Skeletal muscle tissue (tissue), 4 donors: ENCODE measurements around the gene OR2S2. TPM values are rescaled to one million over a fixed set of nuclear protein-coding genes. Genes with fewer than 3 reads are reported as not detected.
"Not testable (repeated sequence)": the region's sequence is repeated elsewhere in the genome, so short reads cannot be mapped to it uniquely, and the experiment has no call there.

ENCODE experiments used
- H3K27ac ChIP-seq: one replicate; pipeline ENCODE4 v1.7.0; 2013; ENCODE audit warnings: mild to moderate bottlenecking, low read depth, low read length, inconsistent platforms
- H3K27me3 ChIP-seq, 3 donors: one replicate each; pipeline ENCODE4 v1.7.0; 2013; ENCODE audit warnings: low read length in 3 of 3; ENCODE audit not compliant: control insufficient read depth in 3 of 3, insufficient read depth in 3 of 3
- H3K36me3 ChIP-seq, 3 donors: one replicate each; pipeline ENCODE4 v1.7.0; 2013; ENCODE audit warnings: low read length in 3 of 3; ENCODE audit not compliant: control insufficient read depth in 3 of 3, insufficient read depth in 3 of 3
- H3K4me1 ChIP-seq, 3 donors: one replicate each; pipeline ENCODE4 v1.7.0; 2013; ENCODE audit warnings: low read length in 3 of 3, mild to moderate bottlenecking in 3 of 3; ENCODE audit not compliant: control insufficient read depth in 3 of 3, insufficient read depth in 3 of 3
- H3K4me3 ChIP-seq, 3 donors: one replicate each; pipeline ENCODE4 v1.7.0; 2013; ENCODE audit warnings: low read length in 3 of 3
- H3K9ac ChIP-seq, 3 donors: one replicate each; pipeline ENCODE4 v1.7.0; 2013; ENCODE audit warnings: low read length in 3 of 3, mild to moderate bottlenecking in 3 of 3, moderate library complexity in 2 of 3, low read depth in 1 of 3
- H3K9me3 ChIP-seq, 3 donors: one replicate each; pipeline ENCODE4 v1.7.0; 2013; ENCODE audit warnings: low read length in 3 of 3; ENCODE audit not compliant: control insufficient read depth in 3 of 3
- total RNA-seq: library from RNA; depleted of rRNA; stranded (reverse); fragments of >200 nt; gene quantifications from one replicate; pipeline ENCODE4 v1.2.3, GENCODE V29; 2014
- donor health status: Osteomylitis.

The OR2S2 gene
- total RNA-seq, 1 donor from 2014 or later, result not detected

DNA sequence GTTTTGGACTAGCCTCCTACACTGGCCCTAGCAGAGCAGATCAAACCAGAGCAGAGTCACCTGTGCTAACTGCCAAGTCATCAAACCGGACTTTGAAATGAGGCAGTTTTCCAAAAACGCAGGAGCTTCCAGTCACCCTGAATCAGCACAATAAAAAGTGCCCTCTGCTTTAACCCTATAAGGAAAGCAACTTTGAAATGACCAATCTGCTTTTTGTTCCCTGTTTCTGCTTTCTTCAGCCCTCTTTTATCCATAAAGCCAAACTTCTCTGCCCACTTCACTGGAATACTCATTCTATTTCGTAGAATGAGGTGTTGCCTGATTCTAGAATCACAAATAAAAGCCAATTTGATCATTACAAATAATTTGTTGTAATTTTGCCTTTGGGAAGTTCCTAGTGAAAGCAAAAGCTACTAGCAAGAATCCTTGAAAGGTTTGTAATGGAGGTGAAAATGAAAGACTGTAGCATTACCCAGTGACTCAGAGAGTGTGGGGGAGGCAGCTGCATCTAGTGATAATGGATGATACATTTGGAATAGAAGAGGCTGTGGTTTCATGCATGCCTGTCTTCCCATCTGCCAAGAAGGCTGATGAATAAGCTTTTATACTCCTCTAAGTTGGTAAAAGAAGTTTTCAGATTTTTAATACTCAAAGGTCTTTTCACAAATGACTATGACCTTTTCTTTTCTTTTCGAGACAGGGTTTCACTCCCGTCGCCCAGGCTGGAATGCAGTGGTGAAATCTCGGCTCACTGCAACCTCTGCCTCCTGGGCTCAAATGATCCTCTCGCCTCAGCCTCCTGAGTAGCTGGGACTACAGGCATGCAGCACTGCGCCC lies 33.8 kb downstream of the OR2S2 start:
- Histone ChIP-seq H3K27me3 (peaks cover 0 to 3% (median 0%) of the 10 kb centered on the region in 3 donors), H3K9ac (peak overlapping the region in 1 of 3 donors; percentile 10), H3K4me1 (peaks cover 6 to 11% (median 9%) of the 10 kb centered on the region in 3 donors), H3K27ac (peak overlapping the region; percentile 64), H3K4me3 (no peak overlapping the region), H3K9me3 (no peaks in the 10 kb centered on the region), H3K36me3 (no peaks in the 10 kb centered on the region)

DNA sequence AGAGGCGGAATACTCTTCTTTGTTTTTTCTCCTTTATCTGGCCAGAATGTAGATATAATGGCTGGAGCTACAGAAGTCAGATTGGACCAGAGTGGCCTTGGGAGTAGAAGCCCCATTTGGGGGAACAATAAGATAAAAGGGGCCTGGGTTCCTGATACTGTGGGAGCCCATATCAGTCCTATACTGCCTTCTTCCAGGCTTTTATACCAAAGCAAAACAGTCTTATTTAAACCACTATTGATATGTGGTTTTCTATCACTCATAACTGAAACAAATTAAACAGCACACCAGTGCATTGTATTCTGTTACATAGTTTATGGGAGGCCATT lies 34.4 kb downstream of the OR2S2 start:
- H3K4me1 ChIP-seq, result peaks cover 6 to 12% (median 10%) of the 10 kb centered on the region in 3 donors
- peaks cover 0 to 3% (median 0%) of the 10 kb centered on the region in 3 donors for H3K27me3 ChIP-seq
- peak overlapping the region; percentile 64 for H3K27ac ChIP-seq
- H3K9ac ChIP-seq, result no peak overlapping the region
- H3K36me3 ChIP-seq, result no peaks in the 10 kb centered on the region
- H3K4me3 ChIP-seq, result no peak overlapping the region
- no peaks in the 10 kb centered on the region for H3K9me3 ChIP-seq

DNA sequence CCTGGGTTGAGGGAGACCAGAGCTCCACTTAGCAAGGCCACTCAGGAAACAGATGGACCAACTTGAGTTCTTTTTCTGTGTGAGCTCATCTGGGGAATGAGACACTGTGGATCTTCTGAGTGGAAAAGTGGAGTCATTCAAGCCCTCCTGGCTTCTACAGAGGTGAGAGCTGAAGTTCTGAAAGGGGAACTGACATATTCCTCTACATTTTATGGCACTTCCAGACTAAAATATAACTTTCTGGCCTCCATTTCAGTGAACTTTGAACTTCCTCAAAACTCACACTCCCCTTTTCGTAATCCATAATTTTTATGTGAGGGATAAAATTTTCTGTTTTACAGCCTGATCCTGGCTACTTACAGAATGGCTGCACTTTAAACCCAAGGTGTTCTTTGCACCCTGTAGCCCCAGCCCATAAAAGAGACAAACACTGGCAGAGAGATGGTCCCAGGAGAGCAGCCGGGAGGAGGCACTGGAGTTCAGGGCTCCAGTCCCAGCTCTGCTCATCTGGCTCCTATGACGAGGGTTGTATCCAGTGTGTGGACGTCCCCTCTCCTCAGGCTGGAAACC lies 37.8 kb downstream of the OR2S2 start:
- Histone ChIP-seq H3K9ac (no peak overlapping the region), H3K27me3 (no peaks in the 10 kb centered on the region), H3K27ac (peak overlapping the region; percentile 32), H3K9me3 (no peaks in the 10 kb centered on the region), H3K4me1 (peaks cover 9 to 25% (median 10%) of the 10 kb centered on the region in 3 donors), H3K4me3 (no peak overlapping the region), H3K36me3 (no peaks in the 10 kb centered on the region)

DNA sequence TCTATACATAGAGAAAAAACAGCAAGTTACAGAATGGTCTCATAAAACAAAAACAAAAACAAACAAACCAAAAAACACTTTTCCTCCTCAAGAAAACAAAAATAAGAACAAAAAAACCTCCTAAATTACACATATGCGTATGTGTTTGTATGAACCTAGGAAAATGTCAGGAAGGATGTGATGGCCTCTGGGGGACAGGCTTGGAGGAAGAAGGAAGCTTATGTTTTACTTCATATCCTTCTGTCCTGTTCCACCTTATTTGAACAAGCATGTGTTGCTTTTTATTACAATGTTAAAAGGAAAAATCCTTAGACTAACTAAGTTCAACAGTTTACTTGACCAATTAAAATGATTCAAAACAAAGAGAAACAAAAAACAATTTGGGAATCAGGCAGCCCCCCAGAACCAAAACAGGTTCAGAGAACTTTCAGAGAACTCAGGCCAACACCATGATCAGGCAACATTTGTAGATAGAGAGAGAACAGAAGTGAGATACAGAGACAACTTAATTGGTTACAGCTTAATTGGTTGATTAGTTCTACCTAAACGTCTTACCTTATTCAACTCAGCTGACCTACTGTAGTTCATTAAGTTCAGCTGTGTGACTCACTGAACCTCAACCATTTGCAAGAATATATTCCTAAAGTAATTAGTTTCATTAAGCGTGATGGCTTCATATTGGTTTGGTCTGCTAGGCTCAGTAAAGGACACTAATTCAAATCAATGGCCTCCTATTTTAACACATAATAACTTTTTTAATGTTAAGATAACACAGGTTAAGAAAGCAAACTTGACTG lies 38.5 kb downstream of the OR2S2 start:
- Histone ChIP-seq H3K4me1 (peaks cover 4 to 22% (median 10%) of the 10 kb centered on the region in 3 donors), H3K9ac (no peak overlapping the region), H3K27me3 (no peaks in the 10 kb centered on the region), H3K9me3 (no peaks in the 10 kb centered on the region), H3K36me3 (no peaks in the 10 kb centered on the region), H3K4me3 (no peak overlapping the region), H3K27ac (peak overlapping the region; percentile 32)

DNA sequence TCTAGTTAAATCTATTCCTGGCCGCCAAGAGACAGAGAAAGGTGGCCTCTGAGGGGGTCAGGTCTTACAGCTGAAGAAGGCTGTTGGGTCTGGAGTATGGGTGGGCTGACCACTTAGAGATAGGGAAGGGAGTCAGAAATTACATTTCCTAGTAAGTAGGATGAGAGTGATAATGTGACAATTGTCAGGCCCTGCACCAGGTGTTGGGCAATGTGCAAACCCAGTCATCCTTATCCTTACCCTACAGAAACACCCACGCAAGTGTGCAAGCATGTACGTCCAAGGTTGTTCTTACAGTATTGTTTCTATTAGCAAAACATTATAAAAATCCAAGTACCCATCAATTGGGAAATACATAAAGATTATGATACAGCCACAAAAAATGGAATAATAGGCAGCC lies 39.2 kb downstream of the OR2S2 start:
- H3K27me3 ChIP-seq, result no peaks in the 10 kb centered on the region
- H3K9ac ChIP-seq, result no peak overlapping the region
- H3K4me1 ChIP-seq, result peaks cover 9 to 20% (median 10%) of the 10 kb centered on the region in 3 donors
- no peaks in the 10 kb centered on the region for H3K36me3 ChIP-seq
- peak overlapping the region; percentile 32 for H3K27ac ChIP-seq
- H3K9me3 ChIP-seq, result no peaks in the 10 kb centered on the region
- H3K4me3 ChIP-seq, result no peak overlapping the region

DNA sequence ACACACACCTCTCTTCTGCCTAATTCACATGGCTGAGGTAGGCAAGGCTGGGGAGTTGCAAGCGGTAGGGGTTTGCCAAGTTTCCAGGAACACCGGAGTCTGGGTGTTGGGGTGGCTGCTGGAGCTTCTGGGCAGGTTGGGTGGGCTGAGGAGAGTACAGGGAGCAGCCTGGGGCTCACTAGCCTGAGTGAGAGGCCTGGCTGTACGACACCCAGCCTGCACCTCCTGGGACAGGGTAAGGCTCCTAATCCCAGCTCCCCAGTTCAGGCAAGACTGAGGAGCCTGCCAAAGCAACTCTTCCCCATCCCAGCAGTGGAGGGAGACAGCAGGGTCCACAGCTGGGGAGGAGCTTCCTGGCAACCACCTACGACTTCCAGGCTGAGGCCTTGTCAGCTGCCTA lies 40.7 kb downstream of the OR2S2 start:
- peak overlapping the region; percentile 49 for H3K27ac ChIP-seq
- peaks cover 0 to 2% (median 0%) of the 10 kb centered on the region in 3 donors for H3K36me3 ChIP-seq
- H3K4me1 ChIP-seq, result peaks cover 7 to 21% (median 15%) of the 10 kb centered on the region in 3 donors
- H3K9ac ChIP-seq, result no peak overlapping the region
- no peak overlapping the region for H3K4me3 ChIP-seq
- H3K9me3 ChIP-seq, result no peaks in the 10 kb centered on the region
- H3K27me3 ChIP-seq, result no peaks in the 10 kb centered on the region

DNA sequence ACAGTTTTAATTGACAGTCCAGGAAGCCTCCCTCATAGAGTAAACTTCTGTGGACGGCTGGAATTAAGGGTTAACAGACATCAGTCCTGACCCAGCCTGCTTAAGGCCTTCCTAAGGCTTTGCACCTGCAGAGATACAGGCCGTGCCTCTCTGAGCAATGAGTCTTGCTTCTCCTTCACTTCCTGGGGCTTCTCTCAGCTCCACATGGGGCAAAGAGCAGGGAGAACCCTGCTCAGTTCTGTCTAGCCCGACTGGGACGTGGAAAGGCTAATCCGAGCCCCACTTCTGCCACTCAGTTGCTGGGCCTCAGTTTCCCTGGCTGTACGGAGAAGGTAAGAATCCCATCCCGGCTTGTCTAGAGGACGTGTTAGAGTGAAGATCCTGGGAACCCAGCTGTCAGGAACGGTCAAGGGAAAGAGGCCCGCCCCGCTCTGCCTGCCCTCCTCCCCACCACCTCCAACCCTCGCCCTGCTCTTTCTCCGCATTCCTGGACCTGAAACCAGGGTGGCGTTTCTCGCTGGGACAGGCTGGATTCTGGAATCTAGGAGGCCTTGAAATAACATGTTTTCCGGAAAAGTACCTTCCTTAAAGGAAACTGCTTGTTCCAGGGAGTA lies 42.2 kb downstream of the OR2S2 start:
- peaks cover 0 to 2% (median 0%) of the 10 kb centered on the region in 3 donors for H3K36me3 ChIP-seq
- H3K27ac ChIP-seq, result peak overlapping the region; percentile 6
- H3K27me3 ChIP-seq, result no peaks in the 10 kb centered on the region
- H3K4me3 ChIP-seq, result peak overlapping the region in 1 of 3 donors; percentile 13
- H3K9ac ChIP-seq, result peak overlapping the region in 1 of 3 donors; percentile 33
- H3K9me3 ChIP-seq, result no peaks in the 10 kb centered on the region
- peaks cover 8 to 27% (median 15%) of the 10 kb centered on the region in 3 donors for H3K4me1 ChIP-seq

DNA sequence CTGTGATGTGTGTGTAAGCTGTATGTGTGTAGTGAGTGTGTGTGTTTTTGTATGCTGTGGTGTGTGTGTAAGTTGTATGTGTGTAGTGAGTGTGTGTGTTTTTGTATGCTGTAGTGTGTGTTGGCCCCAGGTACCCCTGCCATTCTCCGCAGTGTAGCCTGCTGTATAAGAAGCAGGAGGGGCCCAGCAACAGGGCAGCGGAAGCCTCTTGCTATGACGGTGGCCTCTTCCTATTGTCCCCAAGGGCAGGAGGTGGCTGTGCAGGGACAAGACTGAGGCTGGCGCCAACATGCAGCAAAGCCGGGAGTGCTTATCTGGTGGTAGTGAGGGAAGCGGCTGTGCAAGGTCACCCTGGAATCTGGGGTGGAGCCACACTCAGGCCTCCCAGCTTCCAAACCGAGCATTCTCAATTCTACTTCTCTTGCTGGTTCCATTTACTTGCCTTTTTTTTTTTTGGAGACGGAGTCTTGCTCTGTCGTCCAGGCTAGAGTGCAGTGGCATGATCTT lies 43.6 kb downstream of the OR2S2 start:
- Histone ChIP-seq H3K9ac (no peak overlapping the region), H3K27me3 (no peaks in the 10 kb centered on the region), H3K4me3 (no peak overlapping the region), H3K4me1 (peaks cover 15 to 39% (median 28%) of the 10 kb centered on the region in 3 donors), H3K27ac (peak overlapping the region; percentile 20), H3K9me3 (no peaks in the 10 kb centered on the region), H3K36me3 (peaks cover 0 to 2% (median 0%) of the 10 kb centered on the region in 3 donors)

DNA sequence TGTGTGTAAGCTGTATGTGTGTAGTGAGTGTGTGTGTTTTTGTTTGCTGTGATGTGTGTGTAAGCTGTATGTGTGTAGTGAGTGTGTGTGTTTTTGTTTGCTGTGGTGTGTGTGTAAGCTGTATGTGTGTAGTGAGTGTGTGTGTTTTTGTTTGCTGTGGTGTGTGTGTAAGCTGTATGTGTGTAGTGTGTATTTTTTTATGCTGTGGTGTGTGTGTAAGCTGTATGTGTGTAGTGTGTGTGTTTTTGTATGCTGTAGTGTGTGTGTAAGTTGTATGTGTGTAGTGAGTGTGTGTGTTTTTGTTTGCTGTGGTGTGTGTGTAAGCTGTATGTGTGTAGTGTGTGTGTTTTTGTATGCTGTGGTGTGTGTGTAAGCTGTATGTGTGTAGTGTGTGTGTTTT lies 44.5 kb downstream of the OR2S2 start:
- H3K36me3 ChIP-seq, H3K9ac ChIP-seq, H3K9me3 ChIP-seq, H3K4me3 ChIP-seq, H3K27me3 ChIP-seq, H3K27ac ChIP-seq: not testable (repeated sequence)
- H3K4me1 ChIP-seq, result peaks cover 24 to 44% (median 37%) of the 10 kb centered on the region in 3 donors
